IPS-15b (cell line): ENCODE results near the gene SAMD5.

Source experiments
- H3K27me3 ChIP-seq: one replicate; pipeline ENCODE4 v1.6.1; 2013; ENCODE audit warnings: low read length; ENCODE audit not compliant: control insufficient read depth, insufficient read depth
- H3K36me3 ChIP-seq: one replicate; pipeline ENCODE4 v1.6.1; 2013; ENCODE audit warnings: low read length; ENCODE audit not compliant: control insufficient read depth, insufficient read depth
- H3K4me1 ChIP-seq: one replicate; pipeline ENCODE4 v1.6.1; 2013; ENCODE audit warnings: mild to moderate bottlenecking, low read length; ENCODE audit not compliant: control insufficient read depth, insufficient read depth
- H3K4me3 ChIP-seq: one replicate; pipeline ENCODE4 v1.5.1; 2013; ENCODE audit warnings: low read depth, low read length
- H3K9ac ChIP-seq: one replicate; pipeline ENCODE4 v1.6.1; 2013; ENCODE audit warnings: low read depth, mild to moderate bottlenecking, low read length
- H3K9me3 ChIP-seq: one replicate; pipeline ENCODE4 v1.6.1; 2013; ENCODE audit warnings: mild to moderate bottlenecking, low read length; ENCODE audit not compliant: control insufficient read depth, insufficient read depth

SAMD5 gene

GRCh38 chr6:147577488-147577887 is 69.0 kb downstream of the SAMD5 start:
- H3K4me3 ChIP-seq, result no peak overlapping the region
- H3K36me3 ChIP-seq, result no peaks in the 10 kb centered on the region
- no peaks in the 10 kb centered on the region for H3K9me3 ChIP-seq
- no peak overlapping the region for H3K9ac ChIP-seq
- no peaks in the 10 kb centered on the region for H3K27me3 ChIP-seq
- H3K4me1 ChIP-seq, result no peaks in the 10 kb centered on the region

GRCh38 chr6:147578159-147578558 is 69.7 kb downstream of the SAMD5 start:
- H3K9ac ChIP-seq, result no peak overlapping the region
- no peaks in the 10 kb centered on the region for H3K4me1 ChIP-seq
- H3K27me3 ChIP-seq, result no peaks in the 10 kb centered on the region
- no peaks in the 10 kb centered on the region for H3K36me3 ChIP-seq
- H3K9me3 ChIP-seq, result no peaks in the 10 kb centered on the region
- H3K4me3 ChIP-seq, result no peak overlapping the region

- H3K4me1 ChIP-seq, result no peaks in the 10 kb centered on the region
- no peaks in the 10 kb centered on the region for H3K27me3 ChIP-seq
- no peak overlapping the region for H3K9ac ChIP-seq
- no peaks in the 10 kb centered on the region for H3K36me3 ChIP-seq
- no peaks in the 10 kb centered on the region for H3K9me3 ChIP-seq
- no peak overlapping the region for H3K4me3 ChIP-seq
Measured at GRCh38 chr6:147578883-147579282, 70.4 kb downstream of the SAMD5 start.

- H3K4me3 ChIP-seq, result no peak overlapping the region
- H3K36me3 ChIP-seq, result no peaks in the 10 kb centered on the region
- H3K4me1 ChIP-seq, result no peaks in the 10 kb centered on the region
- no peak overlapping the region for H3K9ac ChIP-seq
- H3K27me3 ChIP-seq, result no peaks in the 10 kb centered on the region
- H3K9me3 ChIP-seq, result no peaks in the 10 kb centered on the region
Measured at GRCh38 chr6:147579667-147580066, 71.2 kb downstream of the SAMD5 start.

GRCh38 chr6:147582991-147583390 is 74.5 kb downstream of the SAMD5 start:
- no peaks in the 10 kb centered on the region for H3K9me3 ChIP-seq
- H3K9ac ChIP-seq, result no peak overlapping the region
- no peak overlapping the region for H3K4me3 ChIP-seq
- no peaks in the 10 kb centered on the region for H3K4me1 ChIP-seq
- no peaks in the 10 kb centered on the region for H3K36me3 ChIP-seq
- no peaks in the 10 kb centered on the region for H3K27me3 ChIP-seq

GRCh38 chr6:147585256-147585655 is 76.8 kb downstream of the SAMD5 start:
- H3K4me3 ChIP-seq, result no peak overlapping the region
- no peaks in the 10 kb centered on the region for H3K27me3 ChIP-seq
- H3K4me1 ChIP-seq, result no peaks in the 10 kb centered on the region
- H3K9ac ChIP-seq, result no peak overlapping the region
- no peaks in the 10 kb centered on the region for H3K9me3 ChIP-seq
- H3K36me3 ChIP-seq, result no peaks in the 10 kb centered on the region

- H3K36me3 ChIP-seq, result no peaks in the 10 kb centered on the region
- H3K4me1 ChIP-seq, result no peaks in the 10 kb centered on the region
- H3K9ac ChIP-seq, result no peak overlapping the region
- no peaks in the 10 kb centered on the region for H3K9me3 ChIP-seq
- no peak overlapping the region for H3K4me3 ChIP-seq
- no peaks in the 10 kb centered on the region for H3K27me3 ChIP-seq
Measured at GRCh38 chr6:147586044-147586443, 77.6 kb downstream of the SAMD5 start.

GRCh38 chr6:147587907-147588306 is 79.4 kb downstream of the SAMD5 start:
- no peak overlapping the region for H3K4me3 ChIP-seq

GRCh38 chr6:147588469-147588868 is 80.0 kb downstream of the SAMD5 start:
- no peaks in the 10 kb centered on the region for H3K27me3 ChIP-seq
- no peak overlapping the region for H3K4me3 ChIP-seq
- H3K36me3 ChIP-seq, result no peaks in the 10 kb centered on the region
- H3K9ac ChIP-seq, result no peak overlapping the region
- no peaks in the 10 kb centered on the region for H3K4me1 ChIP-seq
- no peaks in the 10 kb centered on the region for H3K9me3 ChIP-seq

More at GRCh38 chr6:147587907-147588306, 79.4 kb downstream of the SAMD5 start:
- H3K36me3 ChIP-seq, result no peaks in the 10 kb centered on the region
- no peaks in the 10 kb centered on the region for H3K4me1 ChIP-seq
- no peak overlapping the region for H3K9ac ChIP-seq
- no peaks in the 10 kb centered on the region for H3K27me3 ChIP-seq
- H3K9me3 ChIP-seq, result no peaks in the 10 kb centered on the region

GRCh38 chr6:147589739-147590250 is 81.3 kb downstream of the SAMD5 start:
- H3K36me3 ChIP-seq, result no peaks in the 10 kb centered on the region
- no peaks in the 10 kb centered on the region for H3K9me3 ChIP-seq
- no peaks in the 10 kb centered on the region for H3K4me1 ChIP-seq
- no peaks in the 10 kb centered on the region for H3K27me3 ChIP-seq
- H3K9ac ChIP-seq, result no peak overlapping the region
- H3K4me3 ChIP-seq, result no peak overlapping the region

GRCh38 chr6:147595961-147596360 is 87.5 kb downstream of the SAMD5 start:
- no peak overlapping the region for H3K9ac ChIP-seq

GRCh38 chr6:147603392-147604081 is 95.0 kb downstream of the SAMD5 start:
- Histone ChIP-seq H3K36me3 (no peaks in the 10 kb centered on the region), H3K4me3 (no peak overlapping the region), H3K9me3 (no peaks in the 10 kb centered on the region), H3K27me3 (no peaks in the 10 kb centered on the region), H3K4me1 (no peaks in the 10 kb centered on the region), H3K9ac (no peak overlapping the region)

More at GRCh38 chr6:147595961-147596360, 87.5 kb downstream of the SAMD5 start:
- Histone ChIP-seq H3K9me3 (no peaks in the 10 kb centered on the region), H3K4me1 (no peaks in the 10 kb centered on the region), H3K36me3 (no peaks in the 10 kb centered on the region), H3K27me3 (no peaks in the 10 kb centered on the region), H3K4me3 (no peak overlapping the region)
